WERI-Rb-1 (cell line): ENCODE measurements around the gene CD101.
A peak's percentile ranks its signal among the peaks of the same experiment; 100 is the strongest.

Experiments
- DNase-seq: peaks from one replicate; pipeline ENCODE4 v3.0.0-alpha.2; 2020
- H3K27ac ChIP-seq: fragments of 250-450 bp; sonication (Bioruptor Pico); 2 replicates; pipeline ENCODE4 v1.5.1; 2020; ENCODE audit warnings: mild to moderate bottlenecking, moderate library complexity
- H3K27me3 ChIP-seq: fragments of 250-450 bp; sonication (Bioruptor Pico); 2 replicates; pipeline ENCODE4 v1.5.1; 2021; ENCODE audit warnings: mild to moderate bottlenecking, low read depth, moderate library complexity; ENCODE audit not compliant: insufficient read depth, severe bottlenecking
- H3K36me3 ChIP-seq: fragments of 250-450 bp; sonication (Bioruptor Pico); 2 replicates; pipeline ENCODE4 v1.5.1; 2020; ENCODE audit warnings: mild to moderate bottlenecking, moderate library complexity
- H3K4me3 ChIP-seq: 2 replicates; pipeline ENCODE4 v1.5.1; 2011; ENCODE audit warnings: low read depth, mild to moderate bottlenecking, control low read depth, low read length
- H3K9me3 ChIP-seq: fragments of 250-450 bp; sonication (Bioruptor Pico); 2 replicates; pipeline ENCODE4 v1.5.1; 2021; ENCODE audit warnings: mild to moderate bottlenecking, moderate library complexity; ENCODE audit not compliant: severe bottlenecking
- CTCF ChIP-seq: IDR thresholded peaks from 2 replicates; pipeline ENCODE4 v1.5.1; 2011; ENCODE audit warnings: low read depth, mild to moderate bottlenecking, control low read depth, inconsistent platforms, low read length

The CD101 gene

GRCh38 chr1:117038236-117038635, 36.7 kb downstream of the CD101 start:
- Histone ChIP-seq H3K27ac (no peak overlapping the region), H3K4me3 (no peak overlapping the region), H3K36me3 (no peaks in the 10 kb centered on the region), H3K27me3 (no peaks in the 10 kb centered on the region), H3K9me3 (no peaks in the 10 kb centered on the region)
- TF ChIP-seq CTCF: no peak
- DNase-seq: no peak

- no peak for TF ChIP-seq CTCF
- DNase-seq: no peak
- Histone ChIP-seq H3K27ac (no peak overlapping the region), H3K36me3 (no peaks in the 10 kb centered on the region), H3K9me3 (peaks cover 5% of the 10 kb centered on the region), H3K27me3 (no peaks in the 10 kb centered on the region), H3K4me3 (no peak overlapping the region)
Observed at GRCh38 chr1:117044217-117044616, 42.7 kb downstream of the CD101 start.

GRCh38 chr1:117045644-117046043, 44.1 kb downstream of the CD101 start:
- DNase-seq: peak; percentile 60
- Histone ChIP-seq H3K27ac (peak overlapping the region; percentile 32), H3K4me3 (no peak overlapping the region), H3K27me3 (no peaks in the 10 kb centered on the region), H3K36me3 (no peaks in the 10 kb centered on the region), H3K9me3 (peaks cover 5% of the 10 kb centered on the region)
- TF ChIP-seq CTCF: no peak

GRCh38 chr1:117046781-117047180, 45.2 kb downstream of the CD101 start:
- Histone ChIP-seq H3K9me3 (peaks cover 5% of the 10 kb centered on the region), H3K36me3 (no peaks in the 10 kb centered on the region), H3K4me3 (no peak overlapping the region), H3K27me3 (no peaks in the 10 kb centered on the region), H3K27ac (no peak overlapping the region)
- DNase-seq: no peak
- no peak for TF ChIP-seq CTCF

- H3K4me3 ChIP-seq: no peak overlapping the region
- no peak for TF ChIP-seq CTCF
- H3K9me3 ChIP-seq: peaks cover 5% of the 10 kb centered on the region
- H3K27ac ChIP-seq: no peak overlapping the region
- no peaks in the 10 kb centered on the region for H3K36me3 ChIP-seq
- no peak for DNase-seq
- H3K27me3 ChIP-seq: no peaks in the 10 kb centered on the region
Observed at GRCh38 chr1:117047271-117047670, 45.7 kb downstream of the CD101 start.

- no peak for DNase-seq
- Histone ChIP-seq H3K27me3 (no peaks in the 10 kb centered on the region), H3K4me3 (no peak overlapping the region), H3K36me3 (no peaks in the 10 kb centered on the region), H3K9me3 (no peaks in the 10 kb centered on the region), H3K27ac (no peak overlapping the region)
- no peak for TF ChIP-seq CTCF
Observed at GRCh38 chr1:117049857-117050256, 48.3 kb downstream of the CD101 start.
